ENCODE results near the gene RBM34.

GRCh38 chr1:235158680-235159079, 2.4 kb downstream of the RBM34 start:
- TF ChIP-seq CTCF (IDR thresholded peaks at IDR 0.05) = no peak
- TF ChIP-seq POLR2A (IDR thresholded peaks at IDR 0.05) = no peak

Measured in thyroid gland (tissue), 4 donors.